K562 (cell line): ENCODE data around the gene CORT. TPM values are rescaled to one million over a fixed set of nuclear protein-coding genes. Genes with fewer than 3 reads are reported as not detected.

Experiments used
- MCM2 ChIP-seq: fragments of 450-650 bp; IDR thresholded peaks from 2 replicates; pipeline ENCODE4 v1.6.1; 2017; ENCODE audit warnings: low read depth, mild to moderate bottlenecking
- MITF ChIP-seq: IDR thresholded peaks from 2 replicates; pipeline ENCODE4 v1.6.1; 2014; ENCODE audit warnings: antibody characterized with exemption
- polyA plus RNA-seq, 8 experiments: library from polyadenylated mRNA; depleted of rRNA in 4 of 8; stranded (reverse) in 5 of 8; unstranded in 3 of 8; fragments of >200 nt; fragmentation: Nextera tagmentation in 2 of 8; fragmentation: Illumina TruSeq in 1 of 8; extraction: Ambion mirVana in 2 of 8; extraction: Trizol in 1 of 8; gene quantifications; 2 replicates each; pipeline versions ENCODE4 v1.2.1 to v1.2.3, GENCODE V29; 2011 to 2014; ENCODE audit warnings: inconsistent platforms in 1 of 8, missing spikeins in 1 of 8
- total RNA-seq, 7 experiments: library from RNA; depleted of rRNA in 6 of 7; stranded (reverse); fragments of >200 nt in 6 of 7; fragmentation: Illumina TruSeq in 2 of 7; extraction: Trizol in 2 of 7; gene quantifications; 2 replicates each; pipeline versions ENCODE4 v1.2.1 to v1.2.3, GENCODE V29; 2011 to 2021; ENCODE audit warnings: low replicate concordance in 1 of 7
- TF ChIP-seq, protein P1 (sequence below): fragments of 450-650 bp; IDR thresholded peaks from 2 replicates; pipeline ENCODE4 v1.6.1; 2016; ENCODE audit warnings: low read depth

Gene CORT
- total and polyA plus RNA-seq, 9 of the 15 experiments (the other 6 are each of a cell fraction or from before 2014, with no cell fraction given): 0.08 to 0.54 (median 0.13) TPM; not detected in 5

DNA sequence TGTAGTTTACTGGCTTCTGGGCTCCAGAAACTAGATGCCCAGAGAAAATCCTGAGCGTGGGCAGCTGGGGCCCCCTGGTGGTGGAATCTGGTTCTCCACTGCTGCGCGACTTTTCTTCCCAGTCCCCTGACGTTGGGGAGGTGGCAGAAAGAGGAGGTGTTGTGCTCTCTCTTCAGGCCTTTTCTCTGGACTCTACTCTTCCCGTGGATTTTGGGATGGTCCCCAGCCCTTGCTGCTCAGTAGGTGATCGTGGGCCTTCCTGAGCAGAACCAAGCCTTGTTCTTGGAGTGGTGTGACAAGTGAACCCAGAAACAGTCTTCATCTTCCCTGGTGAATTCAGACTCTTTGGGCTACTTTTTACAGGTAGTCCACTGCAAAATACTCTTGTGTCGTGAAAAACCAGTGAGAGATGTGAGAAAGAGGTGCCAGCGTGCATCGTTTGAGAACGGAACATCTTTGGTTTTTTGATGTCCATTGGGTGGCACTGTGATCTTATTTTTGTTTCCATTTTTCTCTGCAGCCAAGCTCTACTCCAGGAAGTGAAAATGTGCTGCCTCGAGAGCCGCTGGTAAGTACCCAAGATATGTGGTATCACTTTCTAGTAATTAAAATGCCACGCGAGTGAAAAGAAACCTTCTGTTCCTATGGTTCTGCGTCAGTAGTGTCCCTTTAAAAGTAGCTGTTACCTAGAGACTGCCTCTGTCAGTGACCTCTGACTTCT is 45.1 kb downstream of the CORT start (continued):
- TF ChIP-seq, protein P1, sequence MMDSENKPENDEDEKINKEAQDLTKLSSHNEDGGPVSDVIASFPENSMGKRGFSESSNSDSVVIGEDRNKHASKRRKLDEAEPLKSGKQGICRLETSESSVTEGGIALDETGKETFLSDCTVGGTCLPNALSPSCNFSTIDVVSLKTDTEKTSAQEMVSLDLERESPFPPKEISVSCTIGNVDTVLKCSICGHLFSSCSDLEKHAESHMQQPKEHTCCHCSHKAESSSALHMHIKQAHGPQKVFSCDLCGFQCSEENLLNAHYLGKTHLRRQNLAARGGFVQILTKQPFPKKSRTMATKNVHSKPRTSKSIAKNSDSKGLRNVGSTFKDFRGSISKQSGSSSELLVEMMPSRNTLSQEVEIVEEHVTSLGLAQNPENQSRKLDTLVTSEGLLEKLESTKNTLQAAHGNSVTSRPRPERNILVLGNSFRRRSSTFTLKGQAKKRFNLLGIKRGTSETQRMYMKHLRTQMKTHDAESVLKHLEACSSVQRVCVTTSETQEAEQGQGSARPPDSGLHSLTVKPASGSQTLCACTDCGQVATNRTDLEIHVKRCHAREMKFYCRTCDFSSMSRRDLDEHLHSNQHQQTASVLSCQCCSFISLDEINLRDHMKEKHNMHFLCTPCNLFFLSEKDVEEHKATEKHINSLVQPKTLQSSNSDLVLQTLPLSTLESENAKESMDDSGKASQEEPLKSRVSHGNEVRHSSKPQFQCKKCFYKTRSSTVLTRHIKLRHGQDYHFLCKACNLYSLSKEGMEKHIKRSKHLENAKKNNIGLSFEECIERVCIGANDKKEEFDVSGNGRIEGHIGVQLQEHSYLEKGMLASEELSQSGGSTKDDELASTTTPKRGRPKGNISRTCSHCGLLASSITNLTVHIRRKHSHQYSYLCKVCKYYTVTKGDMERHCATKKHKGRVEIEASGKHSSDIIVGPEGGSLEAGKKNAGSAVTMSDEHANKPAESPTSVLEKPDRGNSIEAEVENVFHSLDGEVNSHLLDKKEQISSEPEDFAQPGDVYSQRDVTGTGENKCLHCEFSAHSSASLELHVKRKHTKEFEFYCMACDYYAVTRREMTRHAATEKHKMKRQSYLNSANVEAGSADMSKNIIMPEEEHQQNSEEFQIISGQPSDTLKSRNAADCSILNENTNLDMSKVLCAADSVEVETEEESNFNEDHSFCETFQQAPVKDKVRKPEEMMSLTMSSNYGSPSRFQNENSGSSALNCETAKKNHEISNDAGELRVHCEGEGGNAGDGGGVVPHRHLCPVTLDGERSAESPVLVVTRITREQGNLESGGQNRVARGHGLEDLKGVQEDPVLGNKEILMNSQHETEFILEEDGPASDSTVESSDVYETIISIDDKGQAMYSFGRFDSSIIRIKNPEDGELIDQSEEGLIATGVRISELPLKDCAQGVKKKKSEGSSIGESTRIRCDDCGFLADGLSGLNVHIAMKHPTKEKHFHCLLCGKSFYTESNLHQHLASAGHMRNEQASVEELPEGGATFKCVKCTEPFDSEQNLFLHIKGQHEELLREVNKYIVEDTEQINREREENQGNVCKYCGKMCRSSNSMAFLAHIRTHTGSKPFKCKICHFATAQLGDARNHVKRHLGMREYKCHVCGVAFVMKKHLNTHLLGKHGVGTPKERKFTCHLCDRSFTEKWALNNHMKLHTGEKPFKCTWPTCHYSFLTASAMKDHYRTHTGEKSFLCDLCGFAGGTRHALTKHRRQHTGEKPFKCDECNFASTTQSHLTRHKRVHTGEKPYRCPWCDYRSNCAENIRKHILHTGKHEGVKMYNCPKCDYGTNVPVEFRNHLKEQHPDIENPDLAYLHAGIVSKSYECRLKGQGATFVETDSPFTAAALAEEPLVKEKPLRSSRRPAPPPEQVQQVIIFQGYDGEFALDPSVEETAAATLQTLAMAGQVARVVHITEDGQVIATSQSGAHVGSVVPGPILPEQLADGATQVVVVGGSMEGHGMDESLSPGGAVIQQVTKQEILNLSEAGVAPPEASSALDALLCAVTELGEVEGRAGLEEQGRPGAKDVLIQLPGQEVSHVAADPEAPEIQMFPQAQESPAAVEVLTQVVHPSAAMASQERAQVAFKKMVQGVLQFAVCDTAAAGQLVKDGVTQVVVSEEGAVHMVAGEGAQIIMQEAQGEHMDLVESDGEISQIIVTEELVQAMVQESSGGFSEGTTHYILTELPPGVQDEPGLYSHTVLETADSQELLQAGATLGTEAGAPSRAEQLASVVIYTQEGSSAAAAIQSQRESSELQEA: peak; percentile 70; the same call in 1 of the 2 replicates
- TF ChIP-seq MITF (no peak), MCM2 (no peak)
